Mucosa of rectum (tissue), 2 donors: ENCODE measurements around the gene MACO1.
"Not testable (repeated sequence)": the region's sequence is repeated elsewhere in the genome, so short reads cannot be mapped to it uniquely, and the experiment has no call there.

Experiments
- H3K27ac ChIP-seq, 2 donors: one replicate each; pipeline ENCODE4 v1.7.0; 2013; ENCODE audit warnings: inconsistent platforms in 2 of 2, low read depth in 2 of 2, low read length in 2 of 2
- H3K27me3 ChIP-seq, 2 donors: one replicate each; pipeline ENCODE4 v1.7.0; 2013; ENCODE audit warnings: low read length in 2 of 2; ENCODE audit not compliant: control insufficient read depth in 2 of 2, insufficient read depth in 2 of 2
- H3K36me3 ChIP-seq, 2 donors: one replicate each; pipeline ENCODE4 v1.7.0; 2013; ENCODE audit warnings: low read length in 2 of 2; ENCODE audit not compliant: control insufficient read depth in 2 of 2, insufficient read depth in 2 of 2
- H3K4me1 ChIP-seq, 2 donors: one replicate each; pipeline ENCODE4 v1.7.0; 2013; ENCODE audit warnings: low read length in 2 of 2, mild to moderate bottlenecking in 1 of 2; ENCODE audit not compliant: control insufficient read depth in 2 of 2, insufficient read depth in 2 of 2
- H3K4me3 ChIP-seq, 2 donors: one replicate each; pipeline ENCODE4 v1.7.0; 2013; ENCODE audit warnings: low read length in 2 of 2
- H3K9ac ChIP-seq, 2 donors: one replicate each; pipeline ENCODE4 v1.7.0; 2013; ENCODE audit warnings: low read length in 2 of 2, low read depth in 1 of 2, mild to moderate bottlenecking in 1 of 2
- H3K9me3 ChIP-seq, 2 donors: one replicate each; pipeline ENCODE4 v1.7.0; 2013; ENCODE audit warnings: low read length in 2 of 2; ENCODE audit not compliant: control insufficient read depth in 2 of 2
- donor health status: healthy.
- donor health status: Normal muscosa, but diverticular disease.

Gene MACO1

GRCh38 chr1:25430073-25430966 is at the start of gene MACO1:
Gene MACO1 (plus strand): TSS chr1:25430897. CDS start chr1:25431099, 202 bp downstream.
- peak within 1 kb of the TSS; percentile 89 to 99 for H3K4me3 ChIP-seq
- H3K9ac ChIP-seq: peak within 1 kb of the TSS; percentile 71 to 95
- no peaks in the 10 kb centered on the region for H3K36me3 ChIP-seq
- H3K27ac ChIP-seq: peak within 1 kb of the TSS; percentile 92 to 94
- peaks cover 7 to 13% of the 10 kb centered on the region in 2 donors for H3K4me1 ChIP-seq
- no peaks in the 10 kb centered on the region for H3K27me3 ChIP-seq
- no peaks in the 10 kb centered on the region for H3K9me3 ChIP-seq

DNA sequence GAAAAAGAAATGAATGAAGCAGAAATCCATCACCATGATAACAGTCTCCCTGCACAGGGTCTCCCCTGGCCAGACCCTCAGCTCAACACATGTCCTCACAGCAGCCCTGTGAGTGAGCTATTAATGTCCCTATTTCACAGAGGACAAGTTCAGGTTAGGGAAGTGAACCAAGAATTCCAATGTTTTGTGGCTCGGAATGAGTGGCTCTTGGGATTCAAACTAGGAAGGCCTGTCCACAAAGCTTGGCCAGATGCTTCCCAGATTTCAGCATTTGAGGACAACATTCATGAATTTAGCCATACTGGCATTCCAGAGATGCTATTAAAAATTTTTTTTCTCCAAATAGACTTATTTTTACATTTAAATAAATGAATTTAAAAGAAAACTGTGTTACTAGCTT is 48.2 kb upstream of the MACO1 start:
- H3K4me1 ChIP-seq, H3K27ac ChIP-seq, H3K36me3 ChIP-seq: not testable (repeated sequence)

GRCh38 chr1:25383090-25383489 is 47.6 kb upstream of the MACO1 start:
- not testable (repeated sequence) for H3K4me1 ChIP-seq, H3K9ac ChIP-seq

More for the DNA sequence above, 48.2 kb upstream of the MACO1 start:
- not testable (repeated sequence) for H3K4me3 ChIP-seq, H3K9ac ChIP-seq, H3K9me3 ChIP-seq, H3K27me3 ChIP-seq

DNA sequence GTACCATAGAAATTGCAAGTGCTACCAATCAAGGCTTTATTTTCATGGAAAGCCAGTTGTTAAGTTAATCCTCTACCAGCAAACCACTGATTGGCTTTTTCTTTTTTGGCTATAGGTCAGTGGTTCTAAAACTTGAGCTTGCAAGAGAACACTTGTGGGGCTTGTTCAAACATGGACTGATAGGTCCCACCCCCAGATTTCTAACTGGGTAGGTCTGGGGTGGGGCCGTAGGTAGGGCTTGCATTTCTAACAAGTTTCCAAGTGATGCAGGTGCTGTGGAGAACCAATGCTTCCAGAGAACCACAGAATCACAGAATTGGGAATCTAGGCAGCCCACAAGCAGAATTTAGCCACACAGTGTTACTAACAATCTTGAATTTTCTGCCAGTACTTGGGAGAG is 46.8 kb upstream of the MACO1 start:
- H3K27ac ChIP-seq, H3K9ac ChIP-seq, H3K36me3 ChIP-seq, H3K27me3 ChIP-seq, H3K9me3 ChIP-seq, H3K4me3 ChIP-seq, H3K4me1 ChIP-seq: not testable (repeated sequence)

More at GRCh38 chr1:25383090-25383489, 47.6 kb upstream of the MACO1 start:
- H3K27ac ChIP-seq, H3K4me3 ChIP-seq, H3K36me3 ChIP-seq, H3K27me3 ChIP-seq, H3K9me3 ChIP-seq: not testable (repeated sequence)

- H3K9me3 ChIP-seq, H3K36me3 ChIP-seq, H3K27me3 ChIP-seq, H3K4me1 ChIP-seq, H3K9ac ChIP-seq, H3K27ac ChIP-seq, H3K4me3 ChIP-seq: not testable (repeated sequence)
Observed at GRCh38 chr1:25387096-25387495, 43.6 kb upstream of the MACO1 start.

DNA sequence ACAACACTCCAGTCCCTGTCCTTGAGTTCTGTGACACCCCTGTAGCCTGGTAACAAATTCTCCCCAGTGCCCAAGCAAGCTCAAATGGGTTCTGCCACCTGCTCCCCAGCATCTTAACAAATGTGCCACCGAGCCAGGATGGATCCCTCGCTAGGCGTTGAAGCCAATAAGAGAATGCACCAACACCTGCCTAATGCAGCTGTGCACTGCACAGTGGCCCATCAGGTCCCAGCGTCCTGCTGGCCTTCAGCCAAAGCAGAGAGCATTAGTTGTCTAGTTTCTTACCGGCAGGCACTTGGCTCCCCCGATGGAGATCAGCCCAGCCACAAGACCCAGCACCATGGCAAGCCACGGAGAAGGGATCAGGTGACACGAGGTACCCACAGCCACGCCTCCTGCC is 42.0 kb upstream of the MACO1 start:
- H3K36me3 ChIP-seq, H3K9me3 ChIP-seq, H3K4me1 ChIP-seq, H3K27me3 ChIP-seq, H3K27ac ChIP-seq, H3K9ac ChIP-seq, H3K4me3 ChIP-seq: not testable (repeated sequence)

GRCh38 chr1:25389721-25390120 is 41.0 kb upstream of the MACO1 start:
- H3K4me3 ChIP-seq, H3K9me3 ChIP-seq, H3K4me1 ChIP-seq, H3K27ac ChIP-seq, H3K36me3 ChIP-seq, H3K9ac ChIP-seq, H3K27me3 ChIP-seq: not testable (repeated sequence)

DNA sequence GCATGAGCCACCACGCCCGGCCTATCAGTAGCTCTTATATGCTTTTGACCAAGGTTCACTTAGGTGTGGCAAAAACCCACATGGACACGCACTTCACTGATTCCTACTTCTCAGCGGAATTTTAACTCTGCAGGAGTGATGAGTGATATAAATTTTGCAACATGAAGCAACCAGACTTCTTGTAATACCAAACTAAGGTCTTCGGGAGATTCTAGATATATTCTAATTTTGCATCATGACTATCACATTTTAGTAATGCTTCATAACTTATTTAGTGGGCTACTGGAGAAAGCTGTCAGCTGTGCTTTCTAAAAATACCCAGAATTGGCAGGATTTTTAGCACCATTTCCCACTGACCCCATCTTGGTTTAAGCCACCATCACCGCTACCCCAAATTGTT is 37.9 kb upstream of the MACO1 start:
- no peak overlapping the region for H3K4me3 ChIP-seq
- H3K4me1 ChIP-seq: no peaks in the 10 kb centered on the region
- H3K9me3 ChIP-seq: no peaks in the 10 kb centered on the region
- no peak overlapping the region for H3K27ac ChIP-seq
- H3K9ac ChIP-seq: no peak overlapping the region
- no peaks in the 10 kb centered on the region for H3K27me3 ChIP-seq
- no peaks in the 10 kb centered on the region for H3K36me3 ChIP-seq

- not testable (repeated sequence) for H3K4me3 ChIP-seq, H3K36me3 ChIP-seq, H3K9ac ChIP-seq, H3K27me3 ChIP-seq, H3K27ac ChIP-seq, H3K4me1 ChIP-seq, H3K9me3 ChIP-seq
Observed at GRCh38 chr1:25397549-25397948, 33.1 kb upstream of the MACO1 start.

DNA sequence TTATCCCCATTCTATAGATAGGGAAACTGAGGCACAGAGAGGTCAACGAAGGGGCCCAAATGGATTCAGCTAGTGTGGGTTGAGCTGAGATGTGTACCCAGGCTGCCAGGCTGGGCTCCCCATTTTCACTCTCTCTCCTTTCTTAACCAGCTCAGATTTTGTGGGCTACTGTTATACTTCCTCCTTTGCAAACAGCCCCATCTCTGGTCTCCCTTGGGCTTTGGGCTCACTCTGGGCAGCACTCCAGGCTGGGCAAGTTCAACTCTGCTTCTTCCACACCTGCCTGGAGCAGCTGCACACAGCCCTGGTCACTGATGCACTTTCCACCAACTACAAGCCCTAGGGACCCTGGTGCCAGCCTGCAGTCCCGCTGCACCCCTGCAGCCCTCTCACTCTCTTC is 32.6 kb upstream of the MACO1 start:
- H3K27me3 ChIP-seq, H3K4me1 ChIP-seq, H3K27ac ChIP-seq, H3K9me3 ChIP-seq, H3K9ac ChIP-seq, H3K4me3 ChIP-seq, H3K36me3 ChIP-seq: not testable (repeated sequence)
